Endothelial cell of umbilical vein (primary cell): Measurements from ENCODE around the gene MYCBP2.

Experiments used
- CTCF ChIP-seq, 2 donors: IDR thresholded peaks; 1 replicate in 1 of 2; 2 replicates in 1 of 2; pipeline ENCODE4 v1.5.1; 2011; ENCODE audit warnings: low read length in 2 of 2, mild to moderate bottlenecking in 2 of 2, moderate library complexity in 2 of 2, control low read depth in 1 of 2, inconsistent platforms in 1 of 2, low read depth in 1 of 2; ENCODE audit not compliant: insufficient read depth in 1 of 2; ENCODE audit errors: extremely low read depth in 1 of 2
- EZH2 ChIP-seq: IDR thresholded peaks from 2 replicates; pipeline ENCODE4 v1.6.1; 2012; ENCODE audit warnings: borderline replicate concordance, low read depth, mild to moderate bottlenecking, moderate library complexity, low read length, inconsistent platforms; ENCODE audit not compliant: severe bottlenecking
- FOS ChIP-seq: IDR thresholded peaks from 2 replicates; pipeline ENCODE4 v1.6.1; 2011; ENCODE audit warnings: mild to moderate bottlenecking, low read length, moderate library complexity, borderline replicate concordance; ENCODE audit not compliant: insufficient read depth
- GATA2 ChIP-seq: IDR thresholded peaks from 2 replicates; pipeline ENCODE4 v1.7.0; 2011; ENCODE audit warnings: low read depth, mild to moderate bottlenecking, moderate library complexity, mixed read lengths, low read length; ENCODE audit not compliant: insufficient read length, insufficient read depth
- JUN ChIP-seq: IDR thresholded peaks from 2 replicates; pipeline ENCODE4 v1.6.1; 2011; ENCODE audit warnings: borderline replicate concordance, low read depth; ENCODE audit not compliant: insufficient read length, insufficient read depth
- MAX ChIP-seq: IDR thresholded peaks from 2 replicates; pipeline ENCODE4 v1.6.1; 2011; ENCODE audit not compliant: insufficient read depth, insufficient read length
- MYC ChIP-seq: IDR thresholded peaks from one replicate; pipeline ENCODE4 v1.6.1; 2011; ENCODE audit warnings: mild to moderate bottlenecking, low read depth, low read length
- POLR2A ChIP-seq: IDR thresholded peaks from 2 replicates; pipeline ENCODE4 v1.6.1; 2012; ENCODE audit warnings: low read depth, mild to moderate bottlenecking, control low read depth, low read length
- POLR2AphosphoS5 ChIP-seq: IDR thresholded peaks from 2 replicates; pipeline ENCODE4 v1.6.1; 2012; ENCODE audit warnings: low read depth, mild to moderate bottlenecking, control low read depth, low read length, moderate library complexity; ENCODE audit not compliant: insufficient read depth

- TF ChIP-seq CTCF (IDR thresholded peaks at IDR 0.05; ENCODE audit: extremely low read depth in 1 of 2, insufficient read depth in 1 of 2, low read depth in 1 of 2, low read length in 2 of 2) (no peak), MAX (no peak), POLR2A (no peak), JUN (no peak), EZH2 (no peak), POLR2AphosphoS5 (no peak), MYC (no peak), FOS (no peak), GATA2 (no peak)
Observed at GRCh38 chr13:77065461-77066147, 261.3 kb downstream of the MYCBP2 start.
